Measurements from ENCODE around the gene PDE4B. TPM values are rescaled to one million over a fixed set of nuclear protein-coding genes. Genes with fewer than 3 reads are reported as not detected.
"Not testable (repeated sequence)": the region's sequence is repeated elsewhere in the genome, so short reads cannot be mapped to it uniquely, and the experiment has no call there.

The PDE4B gene
- total RNA-seq, 1 experiment from 2014 or later, result 83.5 TPM

DNA sequence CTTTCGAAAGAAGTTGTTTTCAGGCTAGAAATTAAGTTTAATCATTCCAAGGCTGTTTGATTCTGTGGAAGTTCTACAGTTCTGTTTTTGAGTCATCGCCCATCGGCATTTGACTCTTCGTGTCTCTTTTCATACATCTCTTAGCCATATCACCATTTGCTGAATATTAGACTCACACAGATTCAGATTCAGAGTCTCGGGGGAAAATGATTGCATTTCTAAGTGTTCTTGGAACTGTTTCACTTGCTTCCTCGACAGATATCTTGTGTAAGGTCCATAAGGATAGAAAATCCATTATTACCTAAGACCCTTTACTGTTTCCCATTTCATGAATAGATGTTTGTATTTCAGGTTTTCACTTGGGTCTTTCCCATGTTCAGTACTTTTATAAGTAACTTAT is 504.3 kb downstream of the PDE4B start:
- DNase-seq (ENCODE audit: extremely low read depth, low read depth), result no peak

DNA sequence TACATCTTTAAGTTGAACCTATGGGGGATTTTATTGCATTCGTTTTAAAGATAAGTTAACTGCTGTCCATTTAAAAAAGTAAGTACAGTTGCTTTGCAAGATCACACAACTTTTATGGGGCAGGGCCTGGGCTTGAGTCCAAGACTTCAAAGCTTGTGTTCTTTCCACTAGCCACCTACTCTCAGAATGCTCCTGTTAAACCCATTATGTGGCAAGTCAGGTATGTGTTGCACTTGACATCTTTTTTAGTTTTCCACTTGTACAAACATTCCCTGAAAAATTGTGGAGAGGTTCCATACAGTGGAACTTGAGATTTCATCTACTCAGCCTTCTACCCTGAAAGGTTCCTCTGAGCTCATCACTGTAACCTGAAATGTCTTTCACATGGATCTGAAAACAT is 505.8 kb downstream of the PDE4B start:
- no peak for DNase-seq (ENCODE audit: extremely low read depth, low read depth)

DNA sequence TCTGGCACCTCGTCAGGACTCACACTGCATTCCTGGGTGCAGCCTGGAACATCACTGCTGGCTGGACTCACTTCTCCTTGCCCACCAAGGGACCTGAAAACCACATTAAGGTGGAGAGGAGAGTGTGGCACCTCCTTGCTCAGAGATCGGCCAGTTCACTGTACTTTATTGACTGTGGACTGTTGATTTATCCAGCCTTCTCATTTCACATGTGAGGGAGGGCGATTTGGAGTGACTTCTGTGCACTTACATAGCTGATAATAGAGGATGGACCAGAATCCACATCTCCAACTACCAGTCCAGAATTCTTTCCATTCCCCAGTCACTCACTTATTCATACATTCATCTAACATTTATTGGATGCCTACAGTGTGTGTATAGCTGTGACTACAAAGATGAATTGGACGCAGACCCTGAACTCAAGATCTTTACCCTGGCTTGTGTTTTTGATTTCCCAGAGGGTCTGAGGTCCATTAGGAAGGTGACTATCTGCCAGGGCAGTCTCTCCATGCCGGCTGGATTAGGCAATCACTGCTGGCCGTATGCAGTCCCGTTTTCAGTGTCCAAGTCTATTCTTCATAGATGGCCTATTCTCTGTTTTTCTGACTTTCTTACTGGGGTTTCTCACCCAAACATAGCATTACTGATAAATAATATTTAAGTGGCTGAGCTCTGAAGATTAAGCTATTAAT is 507.7 kb downstream of the PDE4B start:
- DNase-seq (ENCODE audit: extremely low read depth, low read depth), result no peak

DNA sequence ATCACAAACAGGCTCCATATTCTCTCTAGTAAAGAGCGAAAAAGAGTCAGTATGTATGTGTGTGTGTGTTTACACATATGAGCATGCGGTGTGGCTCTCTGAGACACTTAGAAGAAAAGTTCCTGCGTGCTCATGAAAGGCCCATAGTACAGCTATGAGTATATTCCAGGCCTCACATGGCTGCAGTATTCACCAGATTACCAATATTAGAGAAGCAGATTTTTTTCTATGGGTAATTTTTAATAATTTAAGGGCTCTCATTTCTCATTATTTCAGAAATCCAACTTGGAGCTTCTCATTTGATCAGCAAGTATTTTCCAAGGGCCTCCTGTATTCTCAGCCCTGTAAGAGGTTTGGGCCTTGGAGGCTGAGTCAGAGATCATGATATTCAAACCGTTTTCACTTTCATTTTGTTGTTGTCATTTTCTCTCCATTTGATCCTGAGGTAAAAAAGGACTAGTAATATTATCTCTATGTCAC is 508.3 kb downstream of the PDE4B start:
- no peak for DNase-seq (ENCODE audit: extremely low read depth, low read depth)

DNA sequence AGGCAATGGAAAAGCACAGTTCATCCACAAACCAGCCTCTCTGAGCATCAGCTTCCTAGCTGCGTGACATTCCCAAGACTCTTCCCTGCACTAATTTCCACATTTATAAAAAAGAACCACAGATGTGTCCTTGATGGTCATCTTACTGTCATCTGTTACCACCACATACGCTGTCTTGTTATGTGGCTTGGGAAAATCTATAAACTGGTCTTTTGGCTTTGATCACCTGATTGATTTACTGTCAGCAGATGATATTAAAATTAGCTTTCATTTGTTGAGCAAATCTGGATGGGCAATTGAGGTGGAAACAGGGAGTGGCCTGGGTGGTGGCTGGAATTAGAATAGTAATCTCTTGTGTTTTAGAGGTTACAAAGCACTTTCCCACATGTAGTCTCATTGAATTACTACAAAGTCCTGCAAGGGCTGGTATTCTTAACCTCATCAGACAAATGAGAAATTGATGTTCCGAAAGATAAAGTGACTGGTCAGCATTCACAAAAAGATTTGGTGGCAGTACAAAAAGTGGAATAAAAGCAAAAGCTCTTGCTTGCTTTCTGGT is 509.6 kb downstream of the PDE4B start:
- DNase-seq (ENCODE audit: extremely low read depth, low read depth), result no peak

DNA sequence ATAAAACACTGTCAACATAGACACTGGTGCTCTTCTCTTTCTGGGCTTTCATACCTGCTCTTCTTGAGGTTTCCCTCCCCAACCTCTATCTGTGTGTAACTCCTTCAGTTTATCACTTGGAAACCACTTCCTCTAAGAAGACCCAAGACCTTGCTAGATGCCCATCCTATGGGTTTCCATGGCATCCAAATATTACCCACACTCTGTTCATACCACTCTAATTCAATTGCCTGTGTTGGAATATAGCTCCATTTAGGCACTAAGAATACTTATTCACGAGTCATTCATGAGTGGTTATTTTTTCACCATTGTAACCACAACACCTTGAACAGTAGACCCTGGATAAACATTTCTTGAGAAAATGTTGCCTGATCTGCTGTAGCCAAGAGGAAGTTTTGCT is 510.1 kb downstream of the PDE4B start:
- DNase-seq (ENCODE audit: extremely low read depth, low read depth), result no peak

DNA sequence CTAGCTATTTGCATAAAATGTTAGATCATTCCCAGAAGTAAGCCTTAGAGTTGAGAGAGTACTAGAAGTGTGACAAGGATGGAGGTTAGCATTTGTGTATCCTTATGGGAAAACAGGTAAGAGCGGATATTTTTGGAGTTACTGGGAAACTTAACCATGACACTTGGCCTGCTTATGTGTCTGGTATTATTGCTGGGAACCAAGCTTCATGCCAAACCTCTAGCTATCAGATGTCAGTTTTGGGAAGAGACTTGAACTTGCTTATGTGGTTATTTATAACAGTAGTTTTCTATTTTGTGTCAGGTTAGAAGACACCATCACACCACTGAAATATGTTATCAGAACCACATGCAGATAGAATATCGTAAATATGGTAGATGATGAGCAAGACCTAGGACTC is 511.0 kb downstream of the PDE4B start:
- DNase-seq (ENCODE audit: extremely low read depth, low read depth), result no peak

DNA sequence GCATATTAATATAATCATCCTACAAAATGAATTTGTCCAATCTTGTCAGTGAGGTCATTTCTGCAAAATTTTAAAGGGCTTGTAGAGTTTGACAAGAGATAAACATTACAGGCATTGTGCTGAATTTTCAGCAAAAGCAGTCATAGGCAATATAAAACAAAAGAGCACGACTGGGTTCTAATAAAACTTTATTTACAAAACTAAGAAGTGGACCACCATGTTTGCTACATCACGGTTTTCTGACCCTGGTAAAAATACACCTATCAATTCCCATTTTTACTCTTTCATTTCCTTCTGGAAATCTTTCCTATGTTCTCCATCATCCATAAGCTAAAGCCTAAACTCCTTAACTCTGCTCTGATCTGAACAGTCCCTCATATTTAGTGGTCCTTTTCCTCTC is 511.4 kb downstream of the PDE4B start:
- DNase-seq (ENCODE audit: extremely low read depth, low read depth), result no peak

DNA sequence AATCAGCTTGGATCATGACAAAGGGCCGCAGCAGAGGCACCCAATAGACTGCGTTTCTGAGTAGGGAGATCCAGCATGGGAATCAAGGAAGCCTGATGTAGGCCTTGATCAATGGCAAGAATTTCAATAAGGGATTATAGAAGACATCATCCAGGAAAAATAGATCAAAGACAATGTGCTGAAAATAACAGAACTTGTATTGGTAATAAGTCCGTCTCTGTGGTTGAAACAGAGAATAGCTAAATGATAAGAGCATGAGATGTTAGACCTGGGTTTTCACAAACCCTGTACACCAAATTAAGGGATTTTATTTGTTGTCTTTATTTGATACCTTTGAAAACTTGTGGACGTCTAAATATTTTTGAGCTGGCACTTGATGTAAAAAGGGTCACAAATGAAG is 513.2 kb downstream of the PDE4B start:
- DNase-seq (ENCODE audit: extremely low read depth, low read depth), result no peak

DNA sequence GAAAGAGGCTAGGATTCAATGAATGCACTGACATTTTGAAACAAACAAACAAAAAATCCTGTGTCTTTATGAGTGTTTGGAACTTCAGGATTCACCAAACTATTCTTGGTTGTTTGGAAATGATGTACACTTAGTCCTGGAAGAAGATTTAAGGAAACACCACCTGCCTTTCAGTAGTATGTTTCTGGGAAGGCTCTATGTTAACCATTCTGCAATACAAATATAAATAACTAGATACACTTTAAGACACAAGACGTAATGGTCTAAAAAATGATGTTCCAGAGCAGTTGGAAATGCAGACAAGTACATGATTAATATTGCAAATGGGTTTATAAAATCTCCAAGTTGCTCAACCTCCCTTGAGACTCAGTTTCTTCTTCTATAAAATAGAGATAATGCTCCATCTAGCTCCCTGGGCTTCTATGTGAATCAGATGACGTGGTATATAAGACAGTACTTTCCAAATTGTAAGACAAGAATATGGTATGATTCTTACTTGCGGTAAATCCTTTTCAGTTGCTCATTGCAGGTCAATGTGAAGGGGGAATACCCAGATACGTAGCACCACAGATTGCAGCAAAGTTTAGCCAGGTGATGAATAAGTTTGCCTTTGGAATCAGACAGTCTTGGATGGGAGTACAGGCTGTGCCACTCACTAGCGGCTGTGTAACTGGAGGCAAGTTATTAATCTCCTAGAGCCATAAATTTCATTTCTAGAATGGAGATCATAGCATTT is 516.5 kb downstream of the PDE4B start:
- no peak for DNase-seq (ENCODE audit: extremely low read depth, low read depth)

DNA sequence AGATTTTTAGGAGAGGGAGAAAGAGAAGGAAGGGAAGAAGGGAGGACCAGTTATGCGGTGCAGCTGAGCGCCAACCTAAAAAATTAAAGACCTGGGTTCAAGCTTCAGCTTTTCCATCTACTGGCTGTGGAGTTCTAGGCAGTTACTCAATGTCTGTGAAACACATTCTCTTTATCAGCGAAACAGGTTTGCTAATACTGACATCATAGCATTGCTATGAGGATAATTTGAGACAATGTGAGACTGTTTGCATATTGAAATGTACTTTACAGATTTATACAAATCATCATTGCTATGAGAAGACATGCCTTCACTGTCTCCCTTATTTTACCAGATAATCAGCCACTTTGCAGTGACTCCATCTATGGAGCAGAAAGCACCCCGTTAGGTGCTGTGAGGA is 518.4 kb downstream of the PDE4B start:
- no peak for DNase-seq (ENCODE audit: extremely low read depth, low read depth)

DNA sequence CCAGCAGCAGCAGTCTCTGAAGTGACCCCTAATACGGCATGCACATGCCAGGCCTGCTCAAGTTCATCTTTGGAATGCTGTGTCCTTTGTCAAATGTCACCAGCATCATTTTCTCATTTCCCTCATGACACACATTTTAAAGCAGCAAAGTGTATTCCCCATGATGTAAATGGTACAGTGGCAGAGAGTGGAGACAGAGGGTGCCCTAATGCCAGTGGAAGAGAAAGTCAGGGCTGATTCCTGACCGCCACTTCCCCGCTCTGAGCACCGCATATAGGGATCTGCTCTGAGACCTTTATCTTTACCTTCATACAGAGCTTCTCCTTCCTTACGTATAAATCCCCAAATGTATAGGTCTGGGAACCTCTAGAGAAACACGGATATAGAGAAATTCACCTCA is 518.9 kb downstream of the PDE4B start:
- no peak for DNase-seq (ENCODE audit: extremely low read depth, low read depth)

DNA sequence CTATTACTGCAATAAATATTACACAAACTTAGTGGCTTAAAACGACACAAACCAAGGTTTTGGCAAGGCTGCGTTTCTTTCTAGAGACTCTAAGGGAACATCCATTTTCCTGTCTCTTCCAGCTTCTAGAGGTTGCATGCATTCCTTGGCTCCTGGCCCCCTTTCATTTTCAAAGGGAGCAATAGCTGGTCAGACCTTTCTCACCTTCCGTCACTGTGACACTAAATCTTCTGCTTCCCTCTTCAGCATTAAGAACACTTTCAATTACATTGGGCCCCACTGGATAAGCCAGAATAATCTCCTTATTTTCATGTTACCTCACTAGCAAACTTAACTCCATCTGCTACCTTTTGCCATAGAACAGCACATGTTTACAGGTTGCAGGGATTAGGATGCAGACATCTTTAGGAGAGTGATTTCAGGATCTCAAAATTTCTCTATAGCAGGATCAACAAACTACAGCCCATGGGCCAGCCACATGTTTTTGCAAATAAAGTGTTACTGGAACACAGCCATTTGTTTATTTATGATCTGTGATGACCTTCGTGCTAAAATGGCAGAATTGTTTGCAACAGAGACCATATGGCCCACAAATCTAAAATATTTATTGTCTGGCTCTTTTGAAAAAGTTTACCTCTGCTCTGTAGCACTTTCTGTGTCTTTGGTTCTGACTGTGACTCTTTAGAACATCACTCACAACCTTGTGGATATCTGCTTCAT is 519.7 kb downstream of the PDE4B start:
- no peak for DNase-seq (ENCODE audit: extremely low read depth, low read depth)

DNA sequence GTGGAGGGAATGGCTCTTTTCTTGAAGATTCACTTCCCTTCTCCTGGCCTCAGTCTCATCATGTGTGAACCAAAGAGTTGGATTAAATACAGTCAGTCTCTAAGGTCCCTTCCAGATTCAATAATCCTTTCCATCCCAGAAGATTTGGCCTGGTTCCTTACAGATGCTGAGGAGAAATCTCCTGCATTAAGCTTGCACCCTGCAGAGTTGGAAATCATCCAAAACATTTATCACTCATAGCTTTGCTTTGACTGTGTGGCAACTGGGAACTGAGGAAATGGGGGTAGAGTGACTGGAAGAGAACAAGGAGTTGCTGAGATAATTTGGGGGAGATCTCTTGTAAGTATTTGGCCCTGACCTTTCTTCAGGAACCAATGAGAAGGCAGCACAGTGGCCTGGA is 520.7 kb downstream of the PDE4B start:
- no peak for DNase-seq (ENCODE audit: extremely low read depth, low read depth)

DNA sequence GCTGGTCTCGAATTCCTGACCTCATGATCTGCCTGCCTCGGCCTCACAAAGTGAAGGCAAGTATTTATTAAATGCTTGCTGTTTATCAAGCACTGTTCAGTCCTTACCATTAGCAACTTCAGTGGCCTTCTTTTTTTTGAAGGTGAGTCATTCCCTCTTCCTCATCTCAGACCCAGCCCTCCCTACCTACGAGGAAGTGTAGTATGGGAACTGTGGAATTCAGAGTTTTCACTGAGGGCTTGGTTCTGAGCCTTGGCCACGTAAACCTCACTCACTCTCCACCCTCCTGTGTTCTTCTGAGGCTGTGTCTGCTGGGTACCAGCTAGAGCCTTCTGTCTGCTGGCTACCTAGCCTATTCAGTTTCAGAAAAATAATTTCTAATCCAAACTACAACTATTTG is 523.0 kb downstream of the PDE4B start:
- DNase-seq (ENCODE audit: extremely low read depth, low read depth), result no peak

DNA sequence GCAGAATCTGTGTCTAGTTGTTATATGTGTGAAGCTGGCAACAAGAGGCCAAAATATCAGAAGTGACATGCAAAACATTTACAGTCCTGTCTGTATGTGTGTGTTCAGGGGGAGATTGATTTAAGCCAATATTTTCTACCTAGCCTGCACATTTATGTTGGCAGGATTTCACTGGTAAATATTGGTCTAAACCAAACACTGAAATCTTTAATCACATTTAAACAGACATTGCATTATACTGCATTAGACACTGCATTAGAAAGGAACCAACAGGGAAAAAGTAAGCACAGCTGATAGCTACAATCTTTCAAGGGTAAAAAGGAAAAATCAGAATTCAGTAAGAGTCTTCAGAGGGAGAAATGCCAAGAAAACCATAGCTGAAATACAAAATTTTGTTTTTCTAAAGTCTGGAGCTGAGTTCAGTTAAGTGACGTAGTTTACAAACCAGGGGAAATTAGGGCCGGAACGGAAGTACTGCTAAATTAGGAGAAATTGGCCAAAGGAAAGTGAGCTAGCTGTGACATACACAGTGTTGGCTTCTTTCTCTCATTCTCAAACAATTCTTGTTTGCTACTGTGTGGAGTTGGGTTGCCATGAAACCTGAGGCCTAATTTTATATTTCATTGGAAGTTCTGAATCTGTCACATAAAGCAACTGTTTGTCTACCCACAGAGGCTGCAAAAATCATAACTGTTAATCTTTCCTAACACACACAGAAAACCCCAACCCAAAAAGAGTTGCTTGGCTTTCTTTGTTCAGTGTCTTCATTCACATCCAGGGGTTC is 524.0 kb downstream of the PDE4B start:
- no peak for DNase-seq (ENCODE audit: extremely low read depth, low read depth)

DNA sequence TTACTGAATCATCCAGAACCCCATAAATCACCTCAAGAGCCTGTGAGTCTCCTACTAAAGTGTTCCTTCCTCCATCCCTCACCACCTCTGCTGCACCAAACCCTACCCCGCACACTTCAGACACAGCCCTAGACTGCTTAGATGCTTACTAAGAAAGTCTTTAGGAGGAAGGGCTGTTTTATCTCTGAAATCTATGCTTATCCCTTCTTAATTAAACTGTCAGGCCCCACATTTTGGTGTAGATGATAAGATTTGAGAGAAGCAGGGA is 524.5 kb downstream of the PDE4B start:
- DNase-seq (ENCODE audit: extremely low read depth, low read depth), result no peak

DNA sequence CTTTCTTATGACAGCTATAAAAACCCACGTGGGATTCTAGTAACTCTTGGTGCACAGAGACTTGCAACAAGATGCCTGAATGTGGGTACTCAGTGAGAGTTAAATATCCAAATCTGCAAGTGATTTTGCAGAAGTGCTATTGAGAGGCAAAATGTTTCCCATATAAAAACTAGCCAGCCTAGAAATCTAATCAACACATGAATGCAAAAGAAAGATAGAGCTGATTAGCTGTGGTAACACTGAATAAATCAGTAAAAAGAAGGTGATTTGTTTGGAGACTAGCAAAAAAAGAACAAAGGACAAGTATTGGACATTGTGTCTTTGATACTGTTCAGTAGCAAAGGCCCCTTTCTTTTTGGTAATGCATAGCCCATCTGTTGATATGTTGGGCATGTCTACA is 527.5 kb downstream of the PDE4B start:
- DNase-seq (ENCODE audit: extremely low read depth, low read depth), result no peak

DNA sequence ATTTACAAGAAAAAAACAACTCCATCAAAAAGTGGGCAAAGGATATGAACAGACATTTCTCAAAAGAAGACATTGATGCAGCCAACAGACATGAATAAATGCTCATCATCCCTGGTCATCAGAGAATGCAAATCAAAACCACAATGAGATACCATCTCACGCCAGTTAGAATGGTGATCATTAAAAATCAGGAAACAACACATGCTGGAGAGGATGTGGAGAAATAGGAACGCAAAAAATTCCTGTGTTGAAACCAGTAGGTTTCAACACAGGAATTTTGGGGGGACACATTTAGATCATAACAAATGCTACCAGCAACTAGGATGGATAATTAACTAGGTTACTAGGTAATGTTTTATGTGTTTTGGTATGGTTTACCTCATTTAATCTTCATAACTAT is 529.8 kb downstream of the PDE4B start:
- DNase-seq (ENCODE audit: extremely low read depth, low read depth), result not testable (repeated sequence)

DNA sequence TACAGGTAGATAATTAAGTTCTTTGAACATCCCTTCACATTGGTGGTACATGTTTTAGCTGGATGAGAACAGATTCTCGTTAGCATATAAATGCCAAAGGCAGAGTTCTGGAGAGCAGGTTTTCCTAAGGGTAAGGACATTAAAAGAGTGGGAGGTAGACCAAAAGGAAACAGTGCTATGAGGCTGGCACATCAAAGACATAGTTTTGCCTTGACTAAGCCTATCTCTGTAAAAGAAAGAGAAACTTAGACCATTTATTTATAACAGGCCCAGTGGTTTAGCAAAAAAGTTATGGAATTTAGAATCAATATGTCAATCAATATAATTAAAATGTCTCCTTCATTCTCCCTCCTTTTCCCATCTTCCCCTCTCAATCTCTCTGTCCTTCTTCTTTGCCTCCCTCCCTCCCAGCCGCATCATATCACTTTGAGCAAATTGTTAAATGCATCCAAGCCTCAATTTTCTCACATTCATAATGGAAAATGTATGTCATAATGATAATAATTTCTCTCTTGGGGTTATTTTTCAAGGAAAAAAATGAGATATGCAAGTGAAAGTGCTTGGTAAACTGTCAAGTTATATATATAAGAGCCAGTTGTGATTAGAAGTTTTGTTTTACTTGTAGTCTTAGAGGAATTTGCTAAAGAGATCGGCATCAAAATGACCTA is 531.4 kb downstream of the PDE4B start:
- no peak for DNase-seq (ENCODE audit: extremely low read depth, low read depth)

All from NCI-H460 (cell line).